T follicular helper cell (primary cell): Measurements from ENCODE around the gene NRF1.
"Not testable (repeated sequence)": the region's sequence is repeated elsewhere in the genome, so short reads cannot be mapped to it uniquely, and the experiment has no call there.

Experiments used
- DNase-seq: peaks from one replicate; pipeline ENCODE4 v3.0.0-alpha.2; 2020; ENCODE audit warnings: low read depth
- total RNA-seq, 2 experiments: gene quantifications; one replicate each; lab custom pipeline; 2026; lab: John Stamatoyannopoulos, UW

NRF1 gene
- total RNA-seq = 26.7 to 38.0 reads per million in 2 experiments

DNA sequence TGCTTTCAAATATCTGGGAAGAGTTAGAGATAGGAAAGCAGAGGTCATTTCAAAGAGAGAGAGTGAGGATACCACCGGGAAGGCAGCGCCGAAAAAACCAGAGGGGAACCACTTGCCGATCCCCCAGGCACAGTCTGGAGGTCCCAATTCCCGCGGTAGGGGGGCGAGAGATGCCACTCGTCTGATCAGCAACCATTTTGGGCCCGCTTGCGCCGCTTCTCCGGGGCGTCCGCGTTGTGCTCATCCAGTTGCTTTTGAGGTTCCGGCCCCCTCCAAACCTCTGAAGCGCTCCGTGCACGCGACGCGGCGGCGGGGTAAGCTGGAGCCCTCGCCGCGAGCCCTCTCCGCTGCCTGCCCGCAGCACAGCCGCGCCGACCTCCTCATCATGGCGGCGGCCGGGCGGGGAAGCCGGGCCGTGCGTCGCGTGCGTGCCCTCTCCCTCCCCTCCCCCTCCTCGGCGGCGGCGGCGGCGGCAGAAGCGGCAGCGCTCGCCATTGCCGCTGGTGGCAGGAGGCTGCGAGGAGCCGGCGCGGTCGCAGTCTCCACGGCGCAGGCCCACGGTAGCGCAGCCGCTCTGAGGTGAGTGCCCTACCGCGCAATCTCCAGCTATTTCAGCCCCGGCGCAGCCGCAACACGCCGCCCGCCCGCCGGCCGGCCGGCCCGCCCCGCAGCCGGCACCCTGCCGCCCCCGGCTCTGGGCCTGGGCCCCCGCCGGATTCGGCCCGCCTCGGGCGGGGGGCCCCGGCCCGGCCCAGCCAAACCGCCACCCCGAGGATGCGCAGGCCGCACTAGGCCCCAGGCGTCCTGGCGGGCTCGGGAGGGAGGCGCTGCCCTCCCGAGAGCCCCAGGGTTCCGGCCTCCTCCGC is at the start of gene NRF1:
TSS of gene NRF1 (plus strand) at position 475 of the 866 bp plus-strand sequence. CDS start 45,632 bp downstream, outside the sequence.
- DNase-seq = peak; percentile 90

DNA sequence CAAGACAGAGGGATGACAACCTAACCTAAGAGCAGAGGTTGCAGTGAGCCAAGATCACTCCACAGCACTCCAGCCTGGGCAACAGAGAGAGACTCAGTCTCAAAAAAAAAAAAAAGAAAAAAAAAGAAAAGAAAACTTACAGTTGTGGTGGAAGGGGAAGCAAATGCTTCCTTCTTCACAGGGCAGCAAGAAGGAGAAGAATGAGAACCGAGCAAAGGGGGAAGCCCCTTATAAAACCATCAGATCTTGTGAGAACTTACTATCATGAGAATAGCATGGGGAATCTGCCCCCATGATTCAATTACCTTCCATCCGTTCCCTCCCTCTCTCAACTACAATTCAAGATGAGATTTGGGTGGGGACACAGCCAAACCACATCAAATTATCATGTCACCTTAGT is 45.2 kb upstream of the NRF1 start:
- not testable (repeated sequence) for DNase-seq

DNA sequence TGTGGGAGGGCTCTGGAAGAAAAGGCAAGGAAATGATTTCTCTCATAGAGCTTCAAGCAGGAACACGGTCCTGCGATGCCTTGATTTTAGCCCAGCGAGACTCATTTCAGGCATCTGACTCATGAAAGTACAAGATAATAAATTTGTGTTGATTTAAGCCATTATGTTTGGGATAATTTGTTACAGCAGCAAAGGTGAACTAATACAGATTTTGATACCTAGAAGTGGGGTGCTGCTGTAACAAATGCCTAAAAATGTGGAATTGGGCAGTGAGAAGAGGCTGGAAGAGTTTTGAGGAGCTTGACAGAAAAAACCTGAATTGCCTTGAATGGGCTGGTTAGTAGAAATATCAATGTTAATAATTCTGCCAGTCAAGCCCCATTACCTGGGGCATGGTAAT is 44.1 kb upstream of the NRF1 start:
- DNase-seq = no peak

DNA sequence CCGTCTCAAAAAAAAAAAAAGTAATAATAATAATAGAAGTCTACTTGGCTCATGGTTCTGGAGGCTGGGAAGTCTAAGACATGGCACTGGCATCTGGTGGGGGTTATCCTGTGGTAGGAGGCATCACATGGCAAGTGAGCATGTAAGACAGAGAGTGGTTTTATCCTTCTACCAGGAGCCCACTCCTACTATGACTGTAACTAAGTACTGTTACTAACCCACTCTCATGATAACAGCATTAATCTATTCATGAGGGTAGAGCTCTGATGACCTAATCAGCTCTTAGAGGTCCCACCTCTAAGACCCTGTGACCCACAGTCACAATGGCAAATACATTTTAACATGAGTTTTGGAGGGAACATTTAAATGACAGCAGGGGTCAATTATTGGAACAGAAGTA is 43.3 kb upstream of the NRF1 start:
- no peak for DNase-seq

DNA sequence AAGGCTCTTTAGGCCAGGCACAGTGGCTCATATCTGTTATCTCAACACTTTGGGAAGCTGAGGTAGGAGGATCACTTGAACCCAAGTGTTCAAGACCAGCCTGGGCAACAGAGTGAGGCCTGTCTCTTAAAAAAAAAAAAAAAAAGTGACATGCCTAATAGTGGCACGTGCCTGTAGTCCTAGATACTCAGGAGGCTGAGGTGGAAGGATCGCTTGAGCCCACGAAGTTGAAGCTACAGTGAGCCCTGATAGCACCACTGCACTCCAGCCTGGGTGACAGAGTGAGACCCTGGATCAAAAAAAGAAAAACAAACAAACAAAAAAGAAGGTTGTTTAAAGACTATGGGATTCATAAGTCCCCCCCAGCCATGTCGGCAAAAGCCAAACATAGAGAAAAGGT is 42.2 kb upstream of the NRF1 start:
- DNase-seq = no peak

DNA sequence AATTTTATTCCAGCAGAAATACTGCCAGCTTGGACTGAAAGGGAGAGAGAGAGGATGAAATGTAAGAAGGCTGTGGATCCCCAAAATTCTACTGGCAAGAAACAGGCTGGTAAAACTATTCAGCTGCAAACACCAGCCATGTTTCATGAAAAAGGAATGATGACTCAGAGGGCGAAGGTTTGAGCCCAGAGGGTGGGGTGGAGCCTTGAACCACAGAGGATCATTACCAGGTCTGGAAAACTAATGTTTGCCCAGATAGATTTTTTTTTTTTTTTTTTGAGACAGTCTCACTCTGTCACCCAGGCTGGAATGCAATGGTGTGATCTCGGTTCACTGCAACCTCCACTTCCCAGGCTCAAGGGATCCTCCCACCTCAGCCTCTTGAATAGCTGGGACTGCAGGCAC is 41.7 kb upstream of the NRF1 start:
- no peak for DNase-seq

DNA sequence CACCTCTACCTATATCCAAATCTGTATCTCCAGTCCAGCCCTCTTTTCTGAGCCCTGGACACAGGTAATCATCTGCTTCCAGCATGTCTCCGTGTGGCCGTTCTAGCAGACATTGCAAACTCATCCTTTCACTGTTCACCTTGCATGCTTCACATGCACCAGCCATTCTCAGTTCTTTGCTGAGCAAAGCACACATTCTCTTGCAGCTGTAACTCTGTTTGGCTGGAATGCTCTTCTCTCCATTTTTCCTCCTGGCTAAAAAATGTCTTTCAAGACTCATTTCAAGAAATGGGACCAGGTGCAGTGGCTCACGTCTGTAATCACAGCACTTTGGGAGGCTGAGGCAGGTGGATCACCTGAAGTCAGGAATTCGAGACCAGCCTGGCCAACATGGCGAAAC is 40.3 kb upstream of the NRF1 start:
- no peak for DNase-seq

DNA sequence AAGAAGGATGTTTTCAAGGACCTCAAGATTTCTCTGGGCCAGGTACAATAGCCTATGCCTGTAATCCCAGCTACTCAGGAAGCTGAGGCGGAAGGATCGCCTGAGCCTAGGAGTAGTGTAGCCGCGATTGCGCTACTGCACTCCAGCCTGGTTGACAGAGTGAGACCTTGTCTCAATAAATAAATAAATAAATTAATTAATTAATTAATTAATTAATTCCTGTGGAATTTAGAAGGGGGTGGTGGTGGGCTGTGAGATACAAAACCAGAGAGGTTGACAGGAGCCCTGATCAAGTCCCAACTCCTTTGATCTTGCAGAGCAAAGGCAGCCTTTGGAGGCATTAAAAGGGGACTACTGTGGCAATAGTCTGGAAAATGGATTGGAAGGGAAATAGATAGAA is 39.3 kb upstream of the NRF1 start:
- DNase-seq = no peak

DNA sequence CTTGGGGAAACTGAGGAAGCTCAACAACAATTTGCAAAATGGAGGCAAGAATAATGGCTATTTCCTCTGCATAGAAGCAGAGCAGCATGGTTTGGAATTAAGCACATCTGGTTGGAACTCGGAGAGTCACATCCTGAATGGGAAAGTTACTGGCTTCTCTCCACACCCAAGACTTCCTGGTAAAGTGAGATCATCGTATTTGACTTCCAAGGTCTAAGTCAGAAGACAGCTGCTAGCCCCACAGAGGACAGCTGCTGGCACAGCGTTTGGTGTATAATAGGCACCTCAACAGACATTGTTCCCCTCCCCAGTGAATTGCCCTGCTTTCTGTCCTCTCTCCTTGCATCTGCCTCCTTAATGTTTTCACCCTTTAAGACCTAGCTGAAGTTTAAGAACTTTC is 37.0 kb upstream of the NRF1 start:
- no peak for DNase-seq

DNA sequence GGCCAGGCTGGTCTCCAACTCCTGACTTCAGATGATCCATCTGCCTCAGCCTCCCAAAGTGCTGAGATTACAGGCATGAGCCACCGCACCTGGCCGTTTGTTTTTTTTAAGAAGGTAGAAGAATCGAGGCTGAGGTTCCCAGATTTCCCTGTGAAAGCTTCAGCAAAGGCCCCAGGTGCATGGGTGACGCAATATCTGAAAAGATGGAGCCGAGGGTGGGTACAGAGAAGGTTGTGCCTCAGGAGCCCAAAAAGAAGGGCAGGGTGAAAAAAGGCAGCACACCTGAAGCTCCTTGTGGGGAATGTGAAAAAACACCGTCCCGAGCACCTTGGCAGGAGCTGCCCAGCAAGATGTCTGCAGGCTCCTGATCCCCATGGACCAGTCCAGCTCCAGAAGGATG is 35.8 kb upstream of the NRF1 start:
- DNase-seq = no peak

DNA sequence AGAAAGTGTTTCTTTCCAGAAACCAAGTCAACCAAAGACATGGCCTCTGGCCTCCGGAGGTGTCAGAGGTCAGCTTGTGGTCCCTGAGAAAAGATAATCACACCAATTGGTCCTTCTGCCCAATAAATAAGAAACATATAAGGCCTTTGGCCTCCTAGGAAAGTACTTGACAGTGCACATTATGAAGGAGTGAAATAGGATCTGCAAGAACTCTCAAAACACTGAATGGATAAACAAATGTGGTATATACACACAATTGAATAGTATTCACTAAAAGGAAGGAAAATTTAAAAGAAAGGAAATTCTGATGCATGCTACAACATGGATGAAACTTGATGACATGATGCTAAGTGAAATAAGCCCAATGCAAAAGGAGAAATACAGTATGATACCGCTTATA is 35.4 kb upstream of the NRF1 start:
- no peak for DNase-seq

DNA sequence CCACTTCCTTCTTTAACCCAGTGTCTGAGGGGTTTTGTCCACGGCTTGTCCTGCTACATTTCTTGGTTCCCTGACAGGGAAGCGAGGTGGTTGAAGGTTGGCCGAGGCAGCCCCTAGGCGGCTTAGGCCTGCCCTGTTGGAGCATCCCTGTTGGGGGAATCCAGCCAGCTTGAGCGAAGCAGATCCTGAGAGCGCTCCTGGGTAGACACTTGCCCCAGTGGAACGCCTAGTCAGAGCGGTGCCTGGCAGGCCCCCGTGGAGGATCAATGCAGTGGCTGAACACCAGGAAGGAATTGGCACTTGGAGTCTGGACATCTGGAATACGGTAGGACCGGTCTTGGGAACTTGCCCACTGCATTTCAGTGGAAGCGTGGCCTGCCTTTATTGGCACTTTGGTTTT is 32.7 kb upstream of the NRF1 start:
- no peak for DNase-seq

DNA sequence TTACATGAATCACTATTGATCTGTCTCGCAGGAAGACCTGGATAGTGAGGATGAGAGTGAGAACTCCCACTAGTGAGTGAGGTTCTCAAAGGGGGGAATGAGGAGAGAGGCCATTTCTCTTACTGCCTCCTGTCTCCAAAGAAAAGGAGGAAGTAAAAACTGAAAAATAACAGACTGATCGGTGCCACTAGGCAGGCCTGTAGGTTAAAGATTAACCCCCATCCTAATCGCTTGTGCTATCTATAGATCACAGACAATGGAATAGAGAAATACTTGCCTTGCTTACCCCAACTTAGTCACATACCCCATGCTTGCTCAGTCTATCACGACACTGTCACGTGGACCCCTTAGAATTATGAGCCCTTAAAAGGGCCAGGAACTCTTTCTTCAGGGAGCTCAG is 25.3 kb upstream of the NRF1 start:
- not testable (repeated sequence) for DNase-seq

DNA sequence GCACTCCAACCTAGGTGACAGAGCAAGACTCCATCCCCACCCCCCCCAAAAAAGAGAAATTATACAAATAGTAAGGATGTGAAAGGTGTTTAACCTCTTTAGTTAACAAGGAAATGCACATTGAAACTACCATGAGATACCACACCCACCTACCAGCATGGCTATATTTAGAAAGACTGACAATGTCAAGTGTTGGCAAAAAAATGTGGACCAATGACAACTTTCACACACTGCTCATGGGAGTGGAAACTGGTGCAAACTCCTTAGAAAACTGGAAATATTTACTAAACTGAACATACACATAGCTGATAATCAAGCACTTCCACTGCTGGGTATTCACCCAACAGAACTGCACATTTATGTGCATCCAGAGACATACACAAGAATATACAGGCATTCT is 23.3 kb upstream of the NRF1 start:
- no peak for DNase-seq

DNA sequence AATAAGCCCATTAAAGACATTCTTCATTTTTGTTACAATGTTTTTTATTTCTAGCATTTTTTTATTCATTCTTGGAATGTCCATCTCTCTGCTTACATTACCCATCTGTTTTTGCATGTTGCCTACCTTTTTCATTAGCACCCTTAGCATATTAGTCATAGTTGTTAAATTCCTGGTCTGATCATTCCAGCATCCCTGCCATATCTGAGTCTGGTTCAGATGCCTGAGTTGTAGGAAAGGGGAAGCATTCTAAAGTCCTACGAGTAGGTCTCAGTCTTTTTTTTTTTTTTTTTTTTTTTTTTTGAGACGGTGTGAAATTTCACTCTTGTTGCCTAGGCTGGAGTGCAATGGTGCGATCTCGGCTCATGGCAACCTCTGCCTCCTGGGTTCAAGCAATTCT is 19.7 kb upstream of the NRF1 start:
- no peak for DNase-seq

DNA sequence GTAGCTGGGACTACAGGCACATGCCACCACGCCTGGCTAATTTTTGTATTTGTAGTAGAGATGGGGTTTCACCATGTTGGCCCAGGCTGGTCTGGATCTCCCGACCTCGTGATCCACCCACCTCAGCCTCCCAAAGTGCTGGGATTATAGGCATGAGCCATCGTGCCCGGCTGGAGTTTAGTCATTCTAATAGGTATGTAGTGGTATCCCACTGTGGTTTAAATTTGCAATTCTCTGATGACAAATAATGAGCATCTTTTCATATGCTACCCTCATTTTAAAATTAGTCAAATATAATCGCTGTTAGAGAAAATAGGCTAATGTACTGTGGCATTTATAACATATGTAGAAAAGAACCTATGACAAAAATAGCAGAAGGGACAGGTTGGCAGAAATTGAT is 15.1 kb upstream of the NRF1 start:
- DNase-seq = not testable (repeated sequence)

DNA sequence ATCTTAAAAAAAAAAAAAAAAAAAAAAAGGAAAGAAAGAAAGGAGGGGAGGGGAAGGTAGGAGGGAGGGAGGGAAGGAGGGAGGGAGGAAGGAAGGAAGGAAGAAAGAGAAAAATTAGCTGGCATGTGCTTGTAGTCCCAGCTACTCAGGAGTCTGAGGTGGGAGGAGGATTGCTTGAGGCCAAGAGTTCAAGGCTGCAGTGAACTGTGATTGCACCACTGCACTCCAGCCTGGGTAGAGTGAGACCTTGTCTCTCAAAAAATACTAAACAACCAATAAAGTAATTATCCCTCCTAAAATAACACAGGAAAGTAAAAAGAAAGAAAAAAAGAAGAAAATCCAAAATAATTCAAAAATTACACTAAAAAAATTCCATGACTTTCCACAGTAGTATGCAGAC is 13.8 kb upstream of the NRF1 start:
- DNase-seq = no peak

DNA sequence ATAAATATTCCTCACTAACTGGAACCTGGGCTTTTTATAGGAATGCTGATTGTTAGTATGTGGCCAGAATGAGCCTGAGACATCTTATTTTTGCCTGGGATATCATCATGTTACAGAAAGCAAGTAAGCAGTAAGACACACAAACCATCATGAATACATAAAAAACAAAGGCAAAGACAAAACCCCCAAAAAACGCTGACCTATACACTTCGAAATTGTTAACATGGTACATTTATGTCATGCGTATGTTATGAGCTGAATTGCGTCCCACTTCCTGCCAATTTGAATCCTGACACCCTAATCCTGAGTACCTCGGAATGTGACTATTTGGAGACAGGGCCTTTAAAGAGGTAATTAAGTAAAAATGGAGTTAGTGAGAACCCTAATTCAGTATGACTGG is 12.3 kb upstream of the NRF1 start:
- no peak for DNase-seq

DNA sequence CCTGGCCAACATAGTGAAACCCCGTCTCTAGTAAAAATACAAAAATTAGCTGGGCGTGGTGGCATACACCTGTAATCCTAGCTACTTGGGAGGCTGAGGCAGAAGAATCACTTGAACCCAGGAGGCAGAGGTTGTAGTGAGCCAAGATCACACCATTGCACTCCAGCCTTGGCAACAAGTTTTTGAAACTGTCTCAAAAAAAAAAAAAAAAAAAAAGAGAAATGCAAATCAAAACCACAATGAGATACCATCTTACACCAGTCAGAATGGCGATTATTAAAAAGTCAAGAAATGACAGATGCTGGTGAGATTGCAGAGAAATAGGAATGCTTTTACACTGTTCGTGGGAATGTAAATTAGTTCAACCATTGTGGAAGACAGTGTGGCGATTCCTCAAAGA is 7.9 kb upstream of the NRF1 start:
- DNase-seq = not testable (repeated sequence)

DNA sequence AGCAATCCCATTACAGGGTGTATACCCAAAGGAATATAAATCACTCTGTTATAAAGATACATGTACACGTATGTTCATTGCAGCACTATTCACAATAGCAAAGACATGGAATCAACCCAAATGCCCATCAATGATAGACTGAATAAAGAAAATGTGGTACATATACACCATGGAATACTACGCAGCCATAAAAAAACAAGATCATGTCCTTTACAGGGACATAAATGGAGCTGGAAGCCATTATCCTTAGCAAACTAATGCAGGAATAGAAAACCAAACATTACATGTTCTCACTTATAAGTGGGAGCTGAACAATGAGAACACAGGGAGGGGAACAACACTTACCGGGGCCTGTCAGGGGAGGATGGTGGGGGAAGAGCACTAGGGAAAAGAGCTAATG is 7.5 kb upstream of the NRF1 start:
- DNase-seq = not testable (repeated sequence)

DNA sequence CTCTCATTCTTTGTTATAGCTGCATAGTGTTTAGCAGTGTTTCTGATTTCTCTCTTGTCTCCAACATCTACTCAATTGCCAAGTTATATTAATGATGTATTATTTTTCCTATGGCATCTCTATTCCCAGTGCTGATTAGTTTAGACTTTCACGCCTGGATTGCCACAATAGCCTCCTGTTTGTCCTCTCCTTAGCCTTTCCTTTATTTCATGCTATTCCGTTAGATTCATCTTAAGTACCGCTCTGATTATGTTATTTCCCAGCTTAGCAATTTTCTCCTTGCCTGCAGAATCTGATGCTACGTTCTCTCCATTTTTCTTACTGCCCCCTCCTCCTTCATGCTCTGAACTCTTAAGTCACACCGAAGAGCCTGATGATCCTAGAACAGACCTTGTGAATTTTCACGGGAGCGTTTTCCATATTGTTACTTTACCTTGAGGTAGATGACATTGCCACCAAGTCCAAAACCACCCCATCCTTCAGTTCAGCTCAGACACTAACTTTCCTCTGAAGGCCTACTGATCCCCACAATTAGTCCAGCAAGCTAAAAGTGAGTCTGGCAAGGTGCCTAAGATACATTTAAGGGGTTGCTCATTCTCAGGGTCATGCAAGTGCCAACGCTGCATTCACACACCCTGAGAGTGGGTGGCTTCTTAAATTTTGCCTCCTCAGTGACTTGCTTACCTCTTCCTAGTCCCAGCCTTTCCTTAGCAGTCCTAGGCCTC is 6.6 kb upstream of the NRF1 start:
- no peak for DNase-seq

DNA sequence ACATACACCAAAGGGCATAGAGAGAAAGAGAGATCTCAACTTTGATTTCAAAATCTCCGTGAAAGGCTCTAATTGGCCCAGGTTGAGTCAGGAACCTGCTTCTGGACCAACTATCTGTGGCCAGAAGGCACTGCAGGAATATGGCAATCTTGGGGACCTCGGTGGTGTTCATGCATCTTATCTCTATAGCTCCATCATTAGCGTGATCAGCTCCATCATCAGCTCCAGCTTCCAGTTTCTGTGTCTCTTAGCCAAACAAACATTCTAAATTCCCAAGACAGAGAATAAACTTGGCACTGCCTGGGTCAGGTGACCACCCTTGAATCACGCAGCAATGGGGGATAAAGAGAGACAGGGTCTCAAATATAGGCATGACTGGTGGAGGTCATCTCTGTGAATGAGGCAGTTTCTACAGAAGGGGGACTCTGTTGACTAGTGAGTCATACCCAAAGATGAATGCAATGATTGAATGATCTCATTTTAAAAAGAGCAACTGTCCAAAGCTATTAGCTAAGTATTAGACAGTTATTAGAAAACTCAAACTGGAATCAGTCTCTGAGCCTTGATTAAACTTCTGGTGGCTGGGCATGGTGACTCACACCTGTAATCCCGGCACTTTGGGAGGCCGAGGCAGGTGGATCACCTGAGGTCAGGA is 5.4 kb upstream of the NRF1 start:
- DNase-seq = no peak

DNA sequence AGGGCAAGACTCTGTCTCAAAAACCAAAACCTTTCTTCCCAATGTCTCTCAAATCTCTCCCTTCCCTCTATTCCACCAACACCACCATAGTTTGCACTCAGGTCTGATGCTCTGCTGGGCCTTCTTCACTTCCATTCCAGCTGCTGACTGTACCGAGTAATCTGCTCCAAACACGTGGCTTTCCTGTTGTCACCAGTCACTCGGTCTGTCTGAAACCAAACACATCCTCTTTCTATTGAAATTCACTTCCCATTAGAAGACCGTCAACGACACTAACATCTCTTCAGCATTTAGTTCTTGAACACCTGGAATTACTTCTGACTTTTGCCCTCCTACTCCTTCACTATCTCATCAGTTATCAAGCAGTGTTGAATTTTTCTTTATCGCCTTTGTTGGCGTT is 4.7 kb upstream of the NRF1 start:
- no peak for DNase-seq
